Lung (tissue), 12 donors: ENCODE measurements around the gene TNS3. TPM values are rescaled to one million over a fixed set of nuclear protein-coding genes. Genes with fewer than 3 reads are reported as not detected.
A peak's percentile ranks its signal among the peaks of the same experiment; 100 is the strongest.

ENCODE experiments used
- ATAC-seq: fragments of 200-7000 bp; cut with Tn5 transposase; one replicate; pipeline ENCODE4 v1.9.1; 2020; ENCODE audit warnings: moderate number of reproducible peaks; ENCODE audit not compliant: insufficient read depth, low FRiP score
- DNase-seq, 3 donors: peaks; one replicate each; pipeline ENCODE4 v3.0.0-alpha.2; 2013 to 2017
- H3K27ac ChIP-seq, 2 donors: one replicate each; pipeline ENCODE4 v1.5.1; 2013; ENCODE audit warnings: mild to moderate bottlenecking in 2 of 2, moderate library complexity in 2 of 2, control low read depth in 1 of 2, inconsistent platforms in 1 of 2, low read depth in 1 of 2, low read length in 1 of 2
- H3K27me3 ChIP-seq, 3 donors: one replicate each; pipeline ENCODE4 v1.5.1; 2013; ENCODE audit warnings: low read length in 2 of 3; ENCODE audit not compliant: control insufficient read depth in 3 of 3, insufficient read depth in 3 of 3
- H3K36me3 ChIP-seq, 4 donors: one replicate each; pipeline ENCODE4 v1.5.1; 2013; ENCODE audit warnings: low read length in 4 of 4, mild to moderate bottlenecking in 1 of 4, moderate library complexity in 1 of 4; ENCODE audit not compliant: control insufficient read depth in 4 of 4, insufficient read depth in 4 of 4
- H3K4me1 ChIP-seq, 5 donors: one replicate each; pipeline ENCODE4 v1.5.1; 2013; ENCODE audit warnings: low read length in 5 of 5, mild to moderate bottlenecking in 2 of 5, moderate library complexity in 1 of 5; ENCODE audit not compliant: control insufficient read depth in 5 of 5, insufficient read depth in 5 of 5
- H3K4me3 ChIP-seq: one replicate; pipeline ENCODE4 v1.5.1; 2013; ENCODE audit warnings: mild to moderate bottlenecking, control low read depth, moderate library complexity
- H3K9ac ChIP-seq, 2 donors: one replicate each; pipeline ENCODE4 v1.5.1; 2013; ENCODE audit warnings: low read length in 2 of 2, control low read depth in 1 of 2; ENCODE audit not compliant: insufficient read depth in 1 of 2
- H3K9me3 ChIP-seq, 4 donors: one replicate each; pipeline ENCODE4 v1.5.1; 2013; ENCODE audit warnings: low read length in 3 of 4, mild to moderate bottlenecking in 1 of 4, moderate library complexity in 1 of 4; ENCODE audit not compliant: control insufficient read depth in 4 of 4, insufficient read depth in 3 of 4
- CTCF ChIP-seq: IDR thresholded peaks from 2 replicates; pipeline ENCODE4 v1.5.1; 2012; ENCODE audit warnings: mild to moderate bottlenecking; ENCODE audit errors: control extremely low read depth, extremely low read depth
- WGBS, 2 donors: extraction: QIAGEN DNeasy Blood & Tissue Kit; methylation state at CpG; one replicate each; pipeline ENCODE4 v1.1.7; 2013; 5-methylcytosine and 5-hydroxymethylcytosine counted together
- polyA plus RNA-seq, 2 donors: library from polyadenylated mRNA; stranded (reverse); fragments of 200-250 nt; gene quantifications; one replicate each; pipeline ENCODE4 v1.2.1, GENCODE V29; 2013
- total RNA-seq, 2 donors: library from RNA; depleted of rRNA in 1 of 2; stranded (reverse); fragments of >200 nt in 1 of 2; gene quantifications; one replicate each; pipeline ENCODE4 v1.2.1, GENCODE V29; 2014 to 2021
- donor health status: control.
- donor health status: control.
- donor health status: Bipolar disorder and iron deficiency.
- donor health status: healthy.
- donor health status: DM: yes; HTN: yes; CAD: no.

The TNS3 gene
- total and polyA plus RNA-seq, 4 donors = 23.8 to 140 (median 85.7) TPM

GRCh38 chr7:47576031-47576865, 5.7 kb downstream of the TNS3 start:
- Histone ChIP-seq H3K27me3 (no peaks in the 10 kb centered on the region), H3K4me1 (peaks cover 7 to 84% (median 61%) of the 10 kb centered on the region in 5 donors), H3K27ac (peak overlapping the region in 1 of 2 donors; percentile 86), H3K9me3 (no peaks in the 10 kb centered on the region), H3K4me3 (no peak overlapping the region), H3K36me3 (no peaks in the 10 kb centered on the region), H3K9ac (peak overlapping the region in 1 of 2 donors; percentile 88)
- no peak for ATAC-seq
- TF ChIP-seq CTCF = no peak
- peak; percentile 94 to 98 (median 98) for DNase-seq
- WGBS, 2 donors = 51 to 61% methylated on average over 13 of the region's 13 CpGs

- WGBS, 2 donors = 29 to 30% methylated on average over 11 of the region's 11 CpGs
- Histone ChIP-seq H3K4me3 (no peak overlapping the region), H3K9ac (peak overlapping the region in 1 of 2 donors; percentile 60), H3K27ac (peak overlapping the region in 1 of 2 donors; percentile 49), H3K9me3 (no peaks in the 10 kb centered on the region), H3K36me3 (no peaks in the 10 kb centered on the region), H3K27me3 (no peaks in the 10 kb centered on the region), H3K4me1 (peaks cover 13 to 92% (median 67%) of the 10 kb centered on the region in 5 donors)
- ATAC-seq (no peak), DNase-seq (no peak)
- TF ChIP-seq CTCF = no peak
Observed at GRCh38 chr7:47574482-47575329, 7.2 kb downstream of the TNS3 start.

- Histone ChIP-seq H3K4me3 (no peak overlapping the region), H3K27ac (peak overlapping the region in 1 of 2 donors; percentile 82), H3K9me3 (no peaks in the 10 kb centered on the region), H3K4me1 (peaks cover 13 to 84% (median 61%) of the 10 kb centered on the region in 5 donors), H3K9ac (peak overlapping the region in 1 of 2 donors; percentile 60), H3K36me3 (no peaks in the 10 kb centered on the region), H3K27me3 (no peaks in the 10 kb centered on the region)
- ATAC-seq (no peak), DNase-seq (peak; percentile 49 to 73 (median 62))
- WGBS, 2 donors = 9 to 17% methylated on average over 11 of the region's 11 CpGs
- no peak for TF ChIP-seq CTCF
Observed at GRCh38 chr7:47573758-47574481, 8.0 kb downstream of the TNS3 start.
